T-helper 2 cell treated with Interferon-gamma antibody and Interleukin-4, amounts not matched to agents 5 μg/mL and 100 μg/mL, for 36 hours (primary cell): ENCODE measurements around the gene C9orf43.
"Not testable (repeated sequence)": the region's sequence is repeated elsewhere in the genome, so short reads cannot be mapped to it uniquely, and the experiment has no call there.

ENCODE experiments used
- DNase-seq: peaks from one replicate; pipeline ENCODE4 v3.0.0; 2021; ENCODE audit warnings: low spot score
- H3K27ac Mint-ChIP-seq: one replicate; pipeline ENCODE4 v1.8.0; 2021; ENCODE audit warnings: mild to moderate bottlenecking, mixed read lengths
- H3K27me3 Mint-ChIP-seq: one replicate; pipeline ENCODE4 v1.8.0; 2021; ENCODE audit warnings: low read depth, mixed read lengths
- H3K36me3 Mint-ChIP-seq: one replicate; pipeline ENCODE4 v1.8.0; 2021; ENCODE audit warnings: low read depth, mixed read lengths
- H3K4me1 Mint-ChIP-seq: one replicate; pipeline ENCODE4 v1.8.0; 2021; ENCODE audit warnings: low read depth, mixed read lengths
- H3K4me3 Mint-ChIP-seq: one replicate; pipeline ENCODE4 v1.8.0; 2022; ENCODE audit warnings: mild to moderate bottlenecking, moderate library complexity, mixed read lengths
- H3K9me3 Mint-ChIP-seq: one replicate; pipeline ENCODE4 v1.8.0; 2021; ENCODE audit warnings: mixed read lengths

Gene C9orf43

DNA sequence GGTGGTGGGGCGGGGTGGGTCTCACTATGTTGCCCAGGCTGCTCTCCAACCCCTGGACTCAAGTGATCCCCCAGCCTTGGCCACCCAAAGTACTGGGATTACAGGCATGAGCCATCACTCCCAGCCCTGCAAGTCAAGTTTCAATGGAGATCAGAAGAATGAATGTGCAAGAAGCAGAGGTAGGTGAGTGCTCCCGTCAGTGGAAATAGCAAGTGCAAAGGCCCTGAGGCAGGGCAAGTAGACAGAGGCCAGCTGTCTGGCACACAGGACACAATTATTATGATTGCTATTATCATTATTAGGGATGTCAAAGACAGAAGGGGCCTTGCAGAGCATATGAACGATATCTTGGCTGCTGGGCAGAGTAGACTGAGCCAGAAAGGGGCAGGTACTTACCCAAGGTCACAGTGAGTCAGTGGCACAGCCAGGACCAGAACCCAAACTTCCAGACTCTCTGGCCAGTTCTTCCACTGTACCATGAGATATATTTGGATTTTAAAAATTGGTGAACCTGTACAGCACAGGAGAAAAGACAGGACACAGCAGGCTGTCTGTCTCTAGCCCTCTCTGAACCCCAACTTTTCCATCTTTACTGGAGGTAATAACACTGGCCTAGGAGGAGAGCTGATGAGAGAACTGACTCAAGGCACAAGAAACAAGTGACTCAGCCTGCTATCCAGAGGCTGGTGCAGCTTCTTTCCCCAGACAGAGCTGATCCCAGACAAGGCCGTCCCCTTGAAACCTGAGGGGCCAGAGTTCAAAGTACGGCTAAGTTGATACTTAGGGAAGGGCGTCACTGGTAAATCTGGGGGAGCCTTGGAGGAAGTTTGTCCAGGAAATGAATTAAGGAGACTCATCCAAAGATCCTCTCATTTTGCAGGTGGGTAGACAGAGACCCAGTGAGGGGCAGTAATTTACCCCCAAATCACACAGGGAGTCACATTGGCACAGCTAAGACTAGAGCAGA is 35.2 kb upstream of the C9orf43 start:
- Mint-ChIP-seq H3K4me3 (peak overlapping the region; percentile 91), H3K27ac (peak overlapping the region; percentile 70), H3K36me3 (peaks cover 15% of the 10 kb centered on the region), H3K9me3 (no peaks in the 10 kb centered on the region), H3K27me3 (no peaks in the 10 kb centered on the region), H3K4me1 (peaks cover 5% of the 10 kb centered on the region)
- DNase-seq: no peak

DNA sequence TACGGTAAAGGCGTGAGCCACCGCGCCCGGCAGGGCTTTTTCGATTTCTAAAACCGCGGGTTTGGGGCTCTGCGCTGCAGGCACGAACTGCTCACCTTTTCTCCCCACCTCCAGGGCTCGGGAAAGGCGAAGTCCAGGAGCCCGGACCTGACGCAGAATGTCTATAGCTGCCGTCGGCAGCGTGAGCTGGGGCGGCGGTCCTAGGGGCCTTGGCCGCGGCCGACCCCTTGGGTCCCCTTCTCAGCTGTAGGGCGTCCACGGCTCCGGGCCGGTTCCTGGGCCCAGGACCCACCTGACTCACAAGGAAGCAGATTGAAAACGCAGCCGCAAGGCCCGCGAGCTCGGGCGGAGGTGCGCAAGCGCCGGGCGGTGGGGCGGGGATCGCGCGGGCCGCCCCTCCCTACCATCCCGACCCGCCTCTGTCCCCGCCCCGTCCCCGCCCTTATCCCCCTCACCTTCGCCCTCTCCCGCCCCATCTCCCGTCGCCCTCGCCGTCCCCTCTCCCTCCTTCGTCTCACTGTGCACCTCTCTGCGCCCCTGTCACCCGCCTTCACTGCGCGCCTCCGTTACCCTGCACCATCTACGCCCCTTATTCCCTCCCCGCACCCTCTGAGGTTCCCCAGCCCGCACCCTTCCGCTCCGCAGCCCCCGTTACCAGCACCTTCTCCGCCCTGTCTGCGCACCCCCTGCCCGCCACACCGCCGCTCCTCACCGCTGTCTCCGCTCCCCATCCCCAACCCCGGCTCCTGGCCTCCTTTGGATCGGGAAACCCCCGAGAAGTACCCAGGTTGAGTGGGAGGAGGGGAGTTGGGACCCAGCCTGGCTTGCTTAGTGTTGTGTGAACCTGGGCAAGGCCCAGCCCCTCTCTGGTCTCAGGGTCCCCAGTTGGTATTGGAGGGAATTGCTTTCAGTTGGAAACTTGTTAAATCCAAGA is 33.6 kb upstream of the C9orf43 start, which contains the start of gene HDHD3:
Gene HDHD3, minus strand, starts transcription at position 353 of the 934 bp plus-strand sequence. CDS start 2,632 bp downstream, outside the sequence.
- Mint-ChIP-seq H3K27me3 (no peaks in the 10 kb centered on the region), H3K4me3 (peak within 1 kb of the TSS; percentile 91), H3K4me1 (peaks cover 7% of the 10 kb centered on the region), H3K36me3 (peaks cover 15% of the 10 kb centered on the region), H3K9me3 (no peaks in the 10 kb centered on the region), H3K27ac (peak within 1 kb of the TSS; percentile 85)
- DNase-seq: peak; percentile 81

DNA sequence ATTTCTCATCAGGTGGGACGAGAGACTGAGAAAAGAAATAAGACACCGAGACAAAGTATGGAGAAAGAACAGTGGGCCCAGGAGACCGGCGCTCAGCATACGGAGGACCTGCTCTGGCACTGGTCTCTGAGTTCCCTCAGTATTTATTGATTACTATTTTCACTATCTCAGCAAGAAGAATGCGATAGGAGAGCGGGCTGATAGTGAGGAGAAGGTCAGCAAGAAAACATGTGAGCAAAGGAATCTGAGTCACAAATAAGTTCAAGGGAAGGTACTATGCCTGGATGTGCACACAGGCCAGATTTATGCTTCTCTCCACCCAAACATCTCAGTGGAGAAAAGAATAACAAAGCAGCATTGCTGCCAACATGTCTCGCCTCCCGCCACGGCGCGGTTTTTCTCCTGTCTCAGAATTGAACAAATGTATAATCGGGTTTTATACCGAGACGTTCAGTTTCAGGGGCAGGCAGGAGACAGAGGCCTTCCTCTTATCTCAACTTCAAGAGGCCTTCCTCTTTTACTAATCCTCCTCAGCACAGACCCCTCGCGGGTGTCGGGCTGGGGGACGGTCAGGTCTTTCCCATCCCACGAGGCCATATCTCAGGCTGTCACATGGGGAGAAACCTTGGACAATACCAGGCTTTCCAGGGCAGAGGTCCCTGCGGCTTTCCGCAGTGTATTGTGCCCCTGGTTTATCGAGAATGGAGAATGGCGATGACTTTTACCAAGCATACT is 31.3 kb upstream of the C9orf43 start:
- H3K27me3 Mint-ChIP-seq, H3K4me1 Mint-ChIP-seq, H3K9me3 Mint-ChIP-seq, H3K4me3 Mint-ChIP-seq, DNase-seq, H3K27ac Mint-ChIP-seq: not testable (repeated sequence)
- H3K36me3 Mint-ChIP-seq: peaks cover 10% of the 10 kb centered on the region

DNA sequence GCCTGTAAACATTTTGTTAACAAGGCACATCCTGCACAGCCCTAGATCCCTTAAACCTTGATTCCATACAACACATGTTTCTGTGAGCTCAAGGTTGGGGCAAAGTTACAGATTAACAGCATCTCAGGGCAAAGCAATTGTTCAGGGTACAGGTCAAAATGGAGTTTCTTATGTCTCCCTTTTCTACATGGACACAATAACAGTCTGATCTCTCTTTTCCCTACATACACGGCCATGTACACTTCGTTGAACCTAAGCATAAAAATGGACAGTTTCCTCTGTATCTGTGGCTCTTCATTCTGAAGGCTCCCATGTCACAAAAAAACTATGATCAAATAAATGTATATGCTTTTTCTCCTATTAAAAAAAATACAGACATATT is 30.7 kb upstream of the C9orf43 start:
- not testable (repeated sequence) for H3K27me3 Mint-ChIP-seq, H3K4me3 Mint-ChIP-seq, H3K36me3 Mint-ChIP-seq, H3K4me1 Mint-ChIP-seq, H3K27ac Mint-ChIP-seq, H3K9me3 Mint-ChIP-seq, DNase-seq

DNA sequence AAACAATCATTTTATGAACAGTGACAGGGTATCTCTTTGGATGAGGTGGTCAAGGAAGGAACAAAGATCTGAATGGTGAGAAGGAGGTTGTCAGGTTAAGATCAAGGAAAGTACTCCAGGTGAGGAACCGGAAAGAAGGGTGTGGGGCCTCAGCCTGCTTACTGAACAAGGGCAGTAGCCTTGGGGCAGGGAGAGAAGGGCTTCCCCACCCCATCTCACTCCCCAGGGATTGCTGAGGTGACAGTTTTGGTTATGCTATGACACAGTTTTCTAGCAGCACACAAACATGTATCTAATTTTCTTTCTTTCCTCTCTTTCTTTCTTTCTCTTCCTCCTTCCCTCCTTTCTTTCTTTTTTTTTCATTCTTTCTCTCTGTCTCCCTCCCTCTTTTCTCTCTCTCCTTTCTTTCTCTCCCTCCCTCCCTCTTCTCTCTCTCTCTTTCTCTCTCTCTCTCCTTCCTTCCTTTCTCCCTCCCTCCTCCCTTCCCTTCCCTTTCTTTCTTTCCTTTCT is 29.6 kb upstream of the C9orf43 start:
- DNase-seq: no peak
- Mint-ChIP-seq H3K27ac (no peak overlapping the region), H3K4me1 (peaks cover 2% of the 10 kb centered on the region), H3K9me3 (no peaks in the 10 kb centered on the region), H3K27me3 (no peaks in the 10 kb centered on the region), H3K36me3 (no peaks in the 10 kb centered on the region), H3K4me3 (no peak overlapping the region)

DNA sequence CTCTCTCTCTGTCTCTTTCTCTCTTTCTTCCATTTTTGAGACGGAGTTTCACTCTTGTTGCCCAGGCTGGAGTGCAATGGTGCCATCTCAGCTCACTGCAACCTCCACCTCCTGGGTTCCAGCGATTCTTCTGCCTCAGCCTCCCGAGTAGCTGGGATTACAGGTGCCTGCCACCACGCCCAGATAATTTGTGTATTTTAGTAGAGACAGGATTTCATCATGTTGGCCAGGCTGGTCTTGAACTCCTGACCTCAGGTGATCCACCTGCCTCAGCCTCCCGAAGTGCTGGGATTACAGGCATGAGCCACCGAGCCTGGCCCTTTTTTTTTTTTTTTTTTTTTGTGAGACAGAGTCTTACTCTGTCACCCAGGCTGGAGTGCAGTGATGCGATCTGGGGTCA is 29.1 kb upstream of the C9orf43 start:
- H3K27ac Mint-ChIP-seq, H3K36me3 Mint-ChIP-seq, H3K9me3 Mint-ChIP-seq, H3K4me3 Mint-ChIP-seq, DNase-seq, H3K27me3 Mint-ChIP-seq, H3K4me1 Mint-ChIP-seq: not testable (repeated sequence)

DNA sequence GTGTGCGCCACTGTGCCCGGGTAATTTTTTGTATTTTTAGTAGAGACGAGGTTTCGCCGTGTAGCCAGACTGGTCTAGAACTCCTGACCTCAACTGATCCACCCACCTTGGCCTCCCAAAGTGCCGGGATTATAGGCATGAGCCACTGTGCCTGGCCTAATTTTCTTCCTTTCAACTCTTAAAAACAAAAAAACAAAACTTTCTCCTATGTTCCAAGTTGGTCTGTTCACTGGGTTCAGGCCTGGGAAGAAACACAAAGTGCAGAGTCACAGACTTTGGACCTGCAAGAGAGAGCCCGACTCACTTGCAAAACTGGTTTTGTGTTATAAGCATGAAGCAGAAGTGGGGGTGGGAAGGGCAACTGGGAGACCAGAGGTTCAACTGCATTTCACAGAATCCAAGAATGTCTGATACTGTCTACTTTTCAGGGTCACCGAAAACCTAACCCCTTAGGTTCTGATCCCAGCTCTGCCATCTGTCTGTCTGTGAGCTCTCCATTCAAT is 28.6 kb upstream of the C9orf43 start:
- Mint-ChIP-seq H3K36me3 (peaks cover 6% of the 10 kb centered on the region), H3K27me3 (no peaks in the 10 kb centered on the region), H3K9me3 (no peaks in the 10 kb centered on the region), H3K27ac (no peak overlapping the region), H3K4me3 (no peak overlapping the region), H3K4me1 (peaks cover 2% of the 10 kb centered on the region)
- DNase-seq: no peak

DNA sequence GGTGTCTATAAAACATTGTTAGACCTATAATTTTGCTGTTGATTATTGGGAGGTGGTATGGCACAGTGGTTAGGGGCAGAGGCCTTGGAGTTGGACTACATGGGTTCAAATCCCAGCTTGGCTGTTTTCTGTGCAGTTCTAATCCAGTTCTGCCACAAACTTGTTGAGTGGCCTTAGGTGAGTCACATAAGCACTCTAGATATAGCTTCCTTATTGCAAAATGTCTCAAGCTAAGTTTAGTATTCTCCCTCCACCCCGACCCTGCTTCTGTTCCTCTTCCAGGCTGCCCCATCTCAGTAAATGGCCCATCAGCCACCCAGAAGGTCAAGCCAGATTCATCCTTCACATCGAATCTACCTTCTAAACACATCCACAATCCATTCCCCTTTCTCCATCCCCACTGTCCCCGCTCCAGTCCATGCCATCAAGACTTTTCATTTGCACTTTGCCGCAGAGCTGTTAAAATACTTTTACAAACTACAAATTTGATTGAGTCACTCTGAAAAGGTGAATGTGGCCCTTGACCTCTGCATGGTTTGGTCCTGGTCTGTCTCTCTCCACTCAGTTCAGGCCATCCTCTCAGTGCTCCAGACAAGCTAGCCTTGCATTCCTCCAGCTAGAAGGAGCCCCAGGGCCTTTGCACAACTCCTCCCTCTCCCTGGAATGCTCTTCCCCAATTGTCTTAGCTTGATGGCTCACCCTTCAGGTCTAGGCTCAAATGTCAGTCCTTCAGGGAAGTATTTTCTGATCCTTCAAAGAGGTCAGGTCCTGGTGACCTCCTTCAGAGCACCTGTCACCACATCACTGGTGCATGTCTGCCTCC is 23.8 kb upstream of the C9orf43 start:
- Mint-ChIP-seq H3K27ac (no peak overlapping the region), H3K4me3 (no peak overlapping the region), H3K36me3 (peaks cover 15% of the 10 kb centered on the region), H3K27me3 (no peaks in the 10 kb centered on the region), H3K4me1 (no peaks in the 10 kb centered on the region), H3K9me3 (no peaks in the 10 kb centered on the region)
- no peak for DNase-seq

DNA sequence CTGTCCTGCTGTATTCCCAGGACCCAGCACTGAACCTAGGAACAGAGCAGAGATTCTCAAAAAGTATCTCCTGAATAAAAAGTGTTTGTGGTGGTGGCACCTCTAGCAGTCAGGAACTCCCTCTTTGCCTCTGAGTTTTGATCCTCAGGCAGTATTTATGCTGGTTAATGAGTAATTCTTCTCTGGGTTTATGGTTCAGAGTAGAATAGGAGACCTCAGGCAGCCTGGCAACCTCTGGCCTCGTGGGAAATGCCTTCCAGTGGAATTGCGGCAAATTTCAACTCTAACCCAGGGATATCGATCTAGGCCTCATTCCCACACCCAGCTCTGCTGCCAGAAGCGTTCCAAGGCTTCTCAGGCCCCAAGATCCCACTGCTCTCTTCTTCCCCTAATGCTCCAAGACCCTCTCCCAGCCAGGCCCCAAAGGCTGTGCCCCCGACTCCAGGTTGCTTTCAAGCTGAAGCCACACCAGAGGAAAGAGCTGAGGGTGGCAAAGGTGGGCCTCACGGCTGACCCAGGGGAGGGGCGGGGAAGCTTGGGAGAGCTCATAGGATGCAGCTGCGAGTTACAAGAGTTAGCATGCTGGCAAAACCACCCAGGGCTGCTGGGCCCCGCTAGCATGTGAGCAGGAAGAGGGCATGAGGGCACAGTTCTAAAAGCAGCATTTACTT is 22.9 kb upstream of the C9orf43 start:
- Mint-ChIP-seq H3K9me3 (no peaks in the 10 kb centered on the region), H3K4me1 (no peaks in the 10 kb centered on the region), H3K27ac (no peak overlapping the region), H3K27me3 (no peaks in the 10 kb centered on the region), H3K36me3 (peaks cover 15% of the 10 kb centered on the region), H3K4me3 (no peak overlapping the region)
- DNase-seq: no peak

DNA sequence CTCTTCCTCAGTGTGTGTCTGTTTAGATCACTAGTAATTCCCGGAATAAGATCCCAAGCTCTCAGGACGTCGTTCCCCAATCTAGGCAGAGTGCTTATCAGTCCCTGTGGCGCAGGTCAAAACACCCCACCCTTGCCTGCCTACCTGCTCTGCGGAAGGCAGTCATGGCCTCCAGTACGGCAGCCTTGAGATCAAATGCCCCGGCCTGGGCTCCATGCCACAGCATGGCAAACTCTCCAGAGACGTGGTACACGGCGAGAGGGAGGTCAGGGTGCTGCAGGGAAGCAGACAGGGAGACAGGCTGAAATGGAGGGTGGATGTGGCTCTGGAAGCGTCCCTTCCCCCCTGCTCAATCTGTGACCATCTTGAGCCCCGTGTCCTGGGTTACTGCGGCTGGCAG is 21.7 kb upstream of the C9orf43 start:
- H3K9me3 Mint-ChIP-seq: no peaks in the 10 kb centered on the region
- no peak for DNase-seq
- H3K4me1 Mint-ChIP-seq: no peaks in the 10 kb centered on the region
- no peaks in the 10 kb centered on the region for H3K27me3 Mint-ChIP-seq
- peaks cover 15% of the 10 kb centered on the region for H3K36me3 Mint-ChIP-seq
- no peak overlapping the region for H3K27ac Mint-ChIP-seq
- H3K4me3 Mint-ChIP-seq: no peak overlapping the region

DNA sequence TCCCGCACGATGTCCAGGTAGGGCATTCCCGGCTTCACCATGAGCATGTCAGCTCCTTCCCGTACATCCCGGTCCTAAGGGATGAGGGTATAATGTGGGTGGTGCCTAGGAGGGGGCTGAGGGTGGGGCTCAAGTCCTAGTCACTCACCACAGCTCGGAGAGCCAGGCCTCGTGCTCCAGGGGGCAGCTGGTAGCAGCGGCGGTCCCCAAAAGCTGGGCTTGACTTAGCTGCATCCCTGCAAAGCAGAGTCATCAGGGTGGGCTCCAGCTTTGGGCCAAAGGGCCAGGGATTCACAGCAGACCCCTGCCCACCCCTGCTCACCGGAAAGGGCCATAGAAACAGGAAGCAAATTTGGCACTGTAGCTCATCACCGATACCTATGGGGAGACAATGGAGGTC is 21.1 kb upstream of the C9orf43 start:
- Mint-ChIP-seq H3K27me3 (no peaks in the 10 kb centered on the region), H3K9me3 (no peaks in the 10 kb centered on the region), H3K4me1 (no peaks in the 10 kb centered on the region), H3K4me3 (no peak overlapping the region), H3K36me3 (peaks cover 15% of the 10 kb centered on the region), H3K27ac (no peak overlapping the region)
- DNase-seq: no peak

DNA sequence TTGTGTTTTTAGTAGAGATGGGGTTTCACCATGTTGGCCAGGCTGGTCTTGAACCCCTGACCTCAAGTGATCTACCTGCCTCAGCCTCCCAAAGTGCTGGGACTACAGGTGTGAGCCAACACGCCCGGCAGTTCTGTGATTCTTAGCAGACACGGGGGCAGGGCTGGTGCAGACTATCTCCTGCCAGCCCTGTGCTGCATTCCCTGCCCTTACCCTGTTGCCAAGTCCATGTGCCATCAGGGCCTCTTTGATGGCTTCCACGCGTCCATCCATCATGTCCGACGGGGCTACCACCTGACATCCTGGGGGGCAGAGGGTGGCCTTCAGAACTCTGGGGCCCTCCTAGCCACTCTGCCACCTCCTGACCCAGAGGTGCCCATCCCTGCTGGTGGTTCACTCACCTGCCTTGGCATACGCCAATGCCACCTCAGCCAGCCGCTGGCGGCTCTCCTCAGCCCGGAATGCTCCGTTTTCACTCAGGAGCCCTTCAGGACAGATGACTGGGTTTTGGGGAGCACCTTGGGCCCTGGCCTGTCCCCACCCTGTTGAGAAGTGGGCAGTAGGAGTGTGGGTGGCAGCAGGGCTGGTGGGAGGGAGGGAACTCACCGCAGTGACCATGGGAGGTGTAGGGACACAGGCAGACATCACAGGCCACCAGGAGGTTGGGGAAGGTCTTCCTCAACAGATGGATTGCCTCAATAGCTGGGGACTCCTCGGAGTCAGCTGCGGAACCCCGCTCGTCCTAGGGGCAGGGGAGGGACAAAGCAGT is 20.2 kb upstream of the C9orf43 start:
- Mint-ChIP-seq H3K27ac (no peak overlapping the region), H3K36me3 (peaks cover 15% of the 10 kb centered on the region), H3K9me3 (no peaks in the 10 kb centered on the region), H3K27me3 (no peaks in the 10 kb centered on the region), H3K4me1 (no peaks in the 10 kb centered on the region), H3K4me3 (no peak overlapping the region)
- no peak for DNase-seq
